Endothelial cell of umbilical vein (primary cell): ENCODE results near the gene MYO1E.
A peak's percentile ranks its signal among the peaks of the same experiment; 100 is the strongest.

Experiments
- EZH2 ChIP-seq: IDR thresholded peaks from 2 replicates; pipeline ENCODE4 v1.6.1; 2012; ENCODE audit warnings: borderline replicate concordance, low read depth, mild to moderate bottlenecking, moderate library complexity, low read length, inconsistent platforms; ENCODE audit not compliant: severe bottlenecking
- FOS ChIP-seq: IDR thresholded peaks from 2 replicates; pipeline ENCODE4 v1.6.1; 2011; ENCODE audit warnings: mild to moderate bottlenecking, low read length, moderate library complexity, borderline replicate concordance; ENCODE audit not compliant: insufficient read depth
- GATA2 ChIP-seq: IDR thresholded peaks from 2 replicates; pipeline ENCODE4 v1.7.0; 2011; ENCODE audit warnings: low read depth, mild to moderate bottlenecking, moderate library complexity, mixed read lengths, low read length; ENCODE audit not compliant: insufficient read length, insufficient read depth
- JUN ChIP-seq: IDR thresholded peaks from 2 replicates; pipeline ENCODE4 v1.6.1; 2011; ENCODE audit warnings: borderline replicate concordance, low read depth; ENCODE audit not compliant: insufficient read length, insufficient read depth
- MYC ChIP-seq: IDR thresholded peaks from one replicate; pipeline ENCODE4 v1.6.1; 2011; ENCODE audit warnings: mild to moderate bottlenecking, low read depth, low read length
- POLR2A ChIP-seq: IDR thresholded peaks from 2 replicates; pipeline ENCODE4 v1.6.1; 2012; ENCODE audit warnings: low read depth, mild to moderate bottlenecking, control low read depth, low read length
- POLR2AphosphoS5 ChIP-seq: IDR thresholded peaks from 2 replicates; pipeline ENCODE4 v1.6.1; 2012; ENCODE audit warnings: low read depth, mild to moderate bottlenecking, control low read depth, low read length, moderate library complexity; ENCODE audit not compliant: insufficient read depth
- TF ChIP-seq, protein P1 (sequence below), 2 donors: IDR thresholded peaks; 1 replicate in 1 of 2; 2 replicates in 1 of 2; pipeline ENCODE4 v1.5.1; 2011; ENCODE audit warnings: low read length in 2 of 2, mild to moderate bottlenecking in 2 of 2, moderate library complexity in 2 of 2, control low read depth in 1 of 2, inconsistent platforms in 1 of 2, low read depth in 1 of 2; ENCODE audit not compliant: insufficient read depth in 1 of 2; ENCODE audit errors: extremely low read depth in 1 of 2
- TF ChIP-seq, protein P2 (sequence below): IDR thresholded peaks from 2 replicates; pipeline ENCODE4 v1.6.1; 2011; ENCODE audit not compliant: insufficient read depth, insufficient read length

DNA sequence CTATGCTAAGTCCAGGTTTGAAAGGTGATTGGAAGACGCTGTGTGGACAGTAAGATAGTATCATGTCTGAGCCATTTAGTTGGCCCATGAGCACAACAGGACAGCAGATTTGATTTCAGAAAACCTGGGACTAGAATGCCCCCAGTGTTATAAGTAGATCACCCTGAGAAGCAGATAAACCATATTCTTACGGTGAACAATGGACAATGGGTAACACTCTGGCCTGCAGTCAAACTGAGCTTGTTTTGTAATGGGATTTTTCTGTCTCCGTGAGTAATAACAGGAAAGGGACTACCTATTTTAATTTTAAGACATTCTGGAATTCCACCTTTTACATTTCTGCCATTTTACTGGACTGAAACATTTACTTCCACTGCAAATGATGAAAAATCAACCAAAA lies 94.6 kb downstream of the MYO1E start:
- TF ChIP-seq EZH2, result no peak
- no peak for TF ChIP-seq POLR2A
- TF ChIP-seq, protein P1, sequence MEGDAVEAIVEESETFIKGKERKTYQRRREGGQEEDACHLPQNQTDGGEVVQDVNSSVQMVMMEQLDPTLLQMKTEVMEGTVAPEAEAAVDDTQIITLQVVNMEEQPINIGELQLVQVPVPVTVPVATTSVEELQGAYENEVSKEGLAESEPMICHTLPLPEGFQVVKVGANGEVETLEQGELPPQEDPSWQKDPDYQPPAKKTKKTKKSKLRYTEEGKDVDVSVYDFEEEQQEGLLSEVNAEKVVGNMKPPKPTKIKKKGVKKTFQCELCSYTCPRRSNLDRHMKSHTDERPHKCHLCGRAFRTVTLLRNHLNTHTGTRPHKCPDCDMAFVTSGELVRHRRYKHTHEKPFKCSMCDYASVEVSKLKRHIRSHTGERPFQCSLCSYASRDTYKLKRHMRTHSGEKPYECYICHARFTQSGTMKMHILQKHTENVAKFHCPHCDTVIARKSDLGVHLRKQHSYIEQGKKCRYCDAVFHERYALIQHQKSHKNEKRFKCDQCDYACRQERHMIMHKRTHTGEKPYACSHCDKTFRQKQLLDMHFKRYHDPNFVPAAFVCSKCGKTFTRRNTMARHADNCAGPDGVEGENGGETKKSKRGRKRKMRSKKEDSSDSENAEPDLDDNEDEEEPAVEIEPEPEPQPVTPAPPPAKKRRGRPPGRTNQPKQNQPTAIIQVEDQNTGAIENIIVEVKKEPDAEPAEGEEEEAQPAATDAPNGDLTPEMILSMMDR (IDR thresholded peaks at IDR 0.05; ENCODE audit: extremely low read depth in 1 of 2, insufficient read depth in 1 of 2, low read depth in 1 of 2, low read length in 2 of 2), result no peak
- no peak for TF ChIP-seq FOS
- no peak for TF ChIP-seq MYC
- no peak for TF ChIP-seq POLR2AphosphoS5
- TF ChIP-seq, protein P2, sequence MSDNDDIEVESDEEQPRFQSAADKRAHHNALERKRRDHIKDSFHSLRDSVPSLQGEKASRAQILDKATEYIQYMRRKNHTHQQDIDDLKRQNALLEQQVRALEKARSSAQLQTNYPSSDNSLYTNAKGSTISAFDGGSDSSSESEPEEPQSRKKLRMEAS, result no peak
- peak; percentile 25 for TF ChIP-seq JUN
- TF ChIP-seq GATA2, result no peak
